HepG2 (cell line): ENCODE results near the gene IL17RB. TPM values are rescaled to one million over a fixed set of nuclear protein-coding genes. Genes with fewer than 3 reads are reported as not detected.
A peak's percentile ranks its signal among the peaks of the same experiment; 100 is the strongest.

Experiments
- AGO1 ChIP-seq: fragments of 200-400 bp; formaldehyde crosslinking; IDR thresholded peaks from 2 replicates; pipeline ENCODE4 v1.6.1; 2017; ENCODE audit warnings: mild to moderate bottlenecking, low read depth, low read length, moderate library complexity; ENCODE audit not compliant: poor library complexity, severe bottlenecking
- ATF1 ChIP-seq: IDR thresholded peaks from 2 replicates; pipeline ENCODE4 v1.6.1; 2016; ENCODE audit warnings: mild to moderate bottlenecking, control low read depth
- DRAP1 ChIP-seq: IDR thresholded peaks from 2 replicates; pipeline ENCODE4 v1.6.1; 2016; ENCODE audit warnings: missing genetic modification reagents, missing compliant biosample characterization
- ESRRA ChIP-seq: sonication (generic); formaldehyde crosslinking; IDR thresholded peaks from 2 replicates; pipeline ENCODE4 v1.5.1; 2020; ENCODE audit warnings: mild to moderate bottlenecking, low read depth, missing genetic modification reagents
- GRHL1 ChIP-seq: sonication (generic); formaldehyde crosslinking; conservative IDR thresholded peaks from 2 replicates; pipeline ENCODE4 v1.8.0; 2022; ENCODE audit warnings: missing genetic modification reagents
- HNF4A ChIP-seq: sonication (generic); formaldehyde crosslinking; IDR thresholded peaks from 2 replicates; pipeline ENCODE4 v1.4.0; 2020; ENCODE audit warnings: missing genetic modification reagents
- KLF16 ChIP-seq, 2 experiments: sonication (generic) in 1 of 2; formaldehyde crosslinking in 1 of 2; IDR thresholded peaks; 2 replicates each; pipeline versions ENCODE4 v1.6.1 to v1.8.0; 2016 to 2023; ENCODE audit warnings: missing genetic modification reagents in 2 of 2, missing compliant biosample characterization in 1 of 2
- MAFF ChIP-seq: IDR thresholded peaks from 2 replicates; pipeline ENCODE4 v1.6.1; 2011; ENCODE audit warnings: low read depth, low read length, improper control_type of control experiment
- MNT ChIP-seq: fragments of 450-650 bp; IDR thresholded peaks from 2 replicates; pipeline ENCODE4 v1.6.1; 2016
- NFRKB ChIP-seq: fragments of 450-650 bp; IDR thresholded peaks from 2 replicates; pipeline ENCODE4 v1.6.1; 2017
- POLR2AphosphoS5 ChIP-seq: IDR thresholded peaks from 2 replicates; pipeline ENCODE4 v1.6.1; 2012; ENCODE audit warnings: low read depth, low read length
- SP2 ChIP-seq: sonication (generic); formaldehyde crosslinking; IDR thresholded peaks from 2 replicates; pipeline ENCODE4 v1.5.1; 2020; ENCODE audit warnings: mild to moderate bottlenecking, missing genetic modification reagents
- TARDBP ChIP-seq: sonication (generic); formaldehyde crosslinking; IDR thresholded peaks from 2 replicates; pipeline ENCODE4 v1.8.0; 2022; ENCODE audit warnings: mild to moderate bottlenecking, missing genetic modification reagents
- ZNF614 ChIP-seq: IDR thresholded peaks from 2 replicates; pipeline ENCODE4 v1.6.1; 2018; ENCODE audit warnings: missing biosample characterization, missing genetic modification reagents, inconsistent platforms, borderline replicate concordance
- ZNF772 ChIP-seq: sonication (generic); formaldehyde crosslinking; IDR thresholded peaks from 2 replicates; pipeline ENCODE4 v1.5.0; 2020; ENCODE audit warnings: mild to moderate bottlenecking, missing genetic modification reagents
- ZNF788 ChIP-seq: sonication (generic); formaldehyde crosslinking; IDR thresholded peaks from 2 replicates; pipeline ENCODE4 v1.5.0; 2020; ENCODE audit warnings: mild to moderate bottlenecking, missing genetic modification reagents, borderline replicate concordance
- ZNF839 ChIP-seq: sonication (generic); formaldehyde crosslinking; IDR thresholded peaks from 2 replicates; pipeline ENCODE4 v1.4.0; 2020; ENCODE audit warnings: missing genetic modification reagents, mild to moderate bottlenecking, borderline replicate concordance
- ZZZ3 ChIP-seq: sonication (generic); formaldehyde crosslinking; IDR thresholded peaks from 2 replicates; pipeline ENCODE4 v1.4.0; 2020; ENCODE audit warnings: missing genetic modification reagents, mild to moderate bottlenecking, borderline replicate concordance
- polyA plus RNA-seq, 8 experiments: library from polyadenylated mRNA; depleted of rRNA in 3 of 8; stranded (reverse) in 7 of 8; unstranded in 1 of 8; fragments of >200 nt; fragmentation: Illumina TruSeq in 4 of 8; extraction: Trizol in 4 of 8; gene quantifications; 2 replicates each; pipeline versions ENCODE4 v1.2.1 to v1.2.3, GENCODE V29; 2011 to 2016; ENCODE audit warnings: low read depth in 4 of 8, missing spikeins in 1 of 8, mixed read lengths in 1 of 8; ENCODE audit not compliant: insufficient read depth in 1 of 8
- total RNA-seq, 5 experiments: library from RNA; depleted of rRNA; stranded (reverse); fragments of >200 nt; fragmentation: Illumina TruSeq; extraction: Trizol; gene quantifications; 2 replicates each; pipeline ENCODE4 v1.2.3, GENCODE V29; 2016; ENCODE audit warnings: low read depth in 1 of 5
- TF ChIP-seq, protein P1 (sequence below): IDR thresholded peaks from 2 replicates; pipeline ENCODE4 v1.6.1; 2016; ENCODE audit warnings: mild to moderate bottlenecking
- TF ChIP-seq, protein P2 (sequence below): sonication (generic); formaldehyde crosslinking; IDR thresholded peaks from 2 replicates; pipeline ENCODE4 v1.4.0; 2020; ENCODE audit warnings: mild to moderate bottlenecking, missing genetic modification reagents, borderline replicate concordance
- TF ChIP-seq, protein P3 (sequence below): sonication (generic); formaldehyde crosslinking; IDR thresholded peaks from 2 replicates; pipeline ENCODE4 v1.4.0; 2020; ENCODE audit warnings: missing genetic modification reagents

IL17RB gene
- total and polyA plus RNA-seq, 2 of the 13 experiments (the other 11 are each of a cell fraction or from before 2014, with no cell fraction given): 130 to 190 TPM

DNA sequence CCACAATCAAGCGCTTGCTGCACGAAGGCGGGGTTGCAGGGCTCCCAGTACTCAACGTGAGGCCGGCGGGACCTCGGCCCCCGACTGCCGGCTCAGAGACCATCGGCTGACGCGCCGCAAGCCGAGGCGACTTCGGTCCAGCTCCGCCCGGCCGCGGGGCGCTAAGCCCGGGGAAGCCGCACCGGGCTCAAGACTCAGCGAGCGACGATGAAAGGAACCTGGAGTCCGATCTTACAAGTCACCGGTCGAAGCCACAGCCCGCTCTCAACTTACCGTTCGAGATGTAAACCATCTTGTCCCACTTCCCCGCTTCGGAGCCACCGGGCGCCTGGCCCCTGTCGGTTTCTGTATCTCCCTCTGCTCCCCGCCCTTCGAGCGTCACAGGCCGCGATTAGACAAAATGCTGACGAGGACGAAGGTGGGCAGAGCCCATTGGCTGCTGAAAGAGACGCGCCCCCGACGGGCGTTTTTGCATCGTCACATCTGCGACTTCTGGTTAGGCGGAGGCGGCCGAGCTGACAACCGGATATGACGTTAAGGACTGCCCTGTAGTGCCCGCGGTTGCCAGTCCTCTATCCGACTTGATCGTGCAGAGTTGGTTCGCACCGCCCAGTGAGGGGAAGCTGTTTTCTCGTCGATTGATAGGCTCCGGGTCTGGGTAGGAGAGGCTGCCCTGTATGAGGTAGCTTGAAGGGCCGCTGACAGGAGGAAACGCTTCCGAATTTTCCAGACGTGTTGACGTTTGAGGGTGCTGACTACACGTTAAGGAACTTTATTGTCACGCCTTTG is 45.3 kb downstream of the IL17RB start, which contains the start of gene SELENOK (continued):
- TF ChIP-seq SP2 (CRISPR knock-in tag) (peak; percentile 61), ZNF614 (CRISPR knock-in tag) (peak; percentile 62; the same call in 1 of the 2 replicates), HNF4A (CRISPR knock-in tag) (0 out of 2 replicates have a peak, but pooled peaks have one; percentile 1), MAFF (peak; percentile 95), NFRKB (no peak), ZNF772 (CRISPR knock-in tag) (peak; percentile 83), ZNF839 (CRISPR knock-in tag) (no peak), ZZZ3 (CRISPR knock-in tag) (peak; percentile 48; the same call in 1 of the 2 replicates), ATF1 (CRISPR knock-in tag) (peak; percentile 98), MNT (peak; percentile 5; the same call in 1 of the 2 replicates), DRAP1 (CRISPR knock-in tag) (peak; percentile 67; the same call in 1 of the 2 replicates), ZNF788 (CRISPR knock-in tag) (peak; percentile 68; the same call in 1 of the 2 replicates), TARDBP (peak; percentile 60), GRHL1 (CRISPR knock-in tag) (no peak), KLF16 (CRISPR knock-in tag; IDR thresholded peaks at IDR 0.05) (peak in 1 of 2 experiments; percentile 74; a peak in 2 of 4 replicates), POLR2AphosphoS5 (peak; percentile 82), ESRRA (0 out of 2 replicates have a peak, but pooled peaks have one; percentile 62), AGO1 (peak; percentile 60)
- TF ChIP-seq, protein P1, sequence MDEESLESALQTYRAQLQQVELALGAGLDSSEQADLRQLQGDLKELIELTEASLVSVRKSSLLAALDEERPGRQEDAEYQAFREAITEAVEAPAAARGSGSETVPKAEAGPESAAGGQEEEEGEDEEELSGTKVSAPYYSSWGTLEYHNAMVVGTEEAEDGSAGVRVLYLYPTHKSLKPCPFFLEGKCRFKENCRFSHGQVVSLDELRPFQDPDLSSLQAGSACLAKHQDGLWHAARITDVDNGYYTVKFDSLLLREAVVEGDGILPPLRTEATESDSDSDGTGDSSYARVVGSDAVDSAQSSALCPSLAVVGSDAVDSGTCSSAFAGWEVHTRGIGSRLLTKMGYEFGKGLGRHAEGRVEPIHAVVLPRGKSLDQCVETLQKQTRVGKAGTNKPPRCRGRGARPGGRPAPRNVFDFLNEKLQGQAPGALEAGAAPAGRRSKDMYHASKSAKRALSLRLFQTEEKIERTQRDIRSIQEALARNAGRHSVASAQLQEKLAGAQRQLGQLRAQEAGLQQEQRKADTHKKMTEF (CRISPR knock-in tag): peak; percentile 49; the same call in 1 of the 2 replicates
- TF ChIP-seq, protein P2, sequence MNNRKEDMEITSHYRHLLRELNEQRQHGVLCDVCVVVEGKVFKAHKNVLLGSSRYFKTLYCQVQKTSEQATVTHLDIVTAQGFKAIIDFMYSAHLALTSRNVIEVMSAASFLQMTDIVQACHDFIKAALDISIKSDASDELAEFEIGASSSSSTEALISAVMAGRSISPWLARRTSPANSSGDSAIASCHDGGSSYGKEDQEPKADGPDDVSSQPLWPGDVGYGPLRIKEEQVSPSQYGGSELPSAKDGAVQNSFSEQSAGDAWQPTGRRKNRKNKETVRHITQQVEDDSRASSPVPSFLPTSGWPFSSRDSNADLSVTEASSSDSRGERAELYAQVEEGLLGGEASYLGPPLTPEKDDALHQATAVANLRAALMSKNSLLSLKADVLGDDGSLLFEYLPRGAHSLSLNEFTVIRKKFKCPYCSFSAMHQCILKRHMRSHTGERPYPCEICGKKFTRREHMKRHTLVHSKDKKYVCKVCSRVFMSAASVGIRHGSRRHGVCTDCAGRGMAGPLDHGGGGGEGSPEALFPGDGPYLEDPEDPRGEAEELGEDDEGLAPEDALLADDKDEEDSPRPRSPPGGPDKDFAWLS: no peak
- TF ChIP-seq, protein P3, sequence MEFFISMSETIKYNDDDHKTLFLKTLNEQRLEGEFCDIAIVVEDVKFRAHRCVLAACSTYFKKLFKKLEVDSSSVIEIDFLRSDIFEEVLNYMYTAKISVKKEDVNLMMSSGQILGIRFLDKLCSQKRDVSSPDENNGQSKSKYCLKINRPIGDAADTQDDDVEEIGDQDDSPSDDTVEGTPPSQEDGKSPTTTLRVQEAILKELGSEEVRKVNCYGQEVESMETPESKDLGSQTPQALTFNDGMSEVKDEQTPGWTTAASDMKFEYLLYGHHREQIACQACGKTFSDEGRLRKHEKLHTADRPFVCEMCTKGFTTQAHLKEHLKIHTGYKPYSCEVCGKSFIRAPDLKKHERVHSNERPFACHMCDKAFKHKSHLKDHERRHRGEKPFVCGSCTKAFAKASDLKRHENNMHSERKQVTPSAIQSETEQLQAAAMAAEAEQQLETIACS (CRISPR knock-in tag): 0 out of 2 replicates have a peak, but pooled peaks have one; percentile 19
